ENCODE data around the gene SH3RF3.

The SH3RF3 gene

DNA sequence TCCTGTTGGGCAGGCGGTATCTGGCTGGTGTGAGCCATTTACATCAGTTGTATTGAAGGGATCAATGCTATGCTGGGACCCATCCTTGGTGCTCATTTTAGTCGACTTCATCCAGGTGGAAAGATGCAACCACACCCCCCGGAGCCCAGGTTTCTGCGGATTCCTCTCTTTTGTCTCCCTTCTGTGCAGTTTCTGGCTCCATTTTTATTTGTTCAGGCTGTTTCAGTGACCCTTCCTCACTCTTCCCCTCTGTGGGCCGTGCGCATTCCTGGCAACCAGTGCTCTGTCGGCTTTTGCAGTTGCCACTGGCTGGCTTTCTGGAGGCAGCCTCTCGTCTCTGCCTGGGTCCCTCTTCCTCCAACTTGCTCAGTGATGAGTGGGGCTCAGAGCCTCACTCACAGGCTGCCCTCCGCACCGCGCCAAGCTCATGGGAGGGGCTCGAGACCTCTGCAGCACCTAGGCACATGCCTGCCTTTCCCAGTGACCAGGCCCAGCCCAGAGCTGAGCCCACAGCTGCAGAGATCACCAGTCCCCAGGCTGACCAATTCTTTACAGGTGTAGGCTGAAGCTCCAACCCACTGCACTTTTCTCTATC is 12.1 kb downstream of the SH3RF3 start:
- DNase-seq, result no peak

DNA sequence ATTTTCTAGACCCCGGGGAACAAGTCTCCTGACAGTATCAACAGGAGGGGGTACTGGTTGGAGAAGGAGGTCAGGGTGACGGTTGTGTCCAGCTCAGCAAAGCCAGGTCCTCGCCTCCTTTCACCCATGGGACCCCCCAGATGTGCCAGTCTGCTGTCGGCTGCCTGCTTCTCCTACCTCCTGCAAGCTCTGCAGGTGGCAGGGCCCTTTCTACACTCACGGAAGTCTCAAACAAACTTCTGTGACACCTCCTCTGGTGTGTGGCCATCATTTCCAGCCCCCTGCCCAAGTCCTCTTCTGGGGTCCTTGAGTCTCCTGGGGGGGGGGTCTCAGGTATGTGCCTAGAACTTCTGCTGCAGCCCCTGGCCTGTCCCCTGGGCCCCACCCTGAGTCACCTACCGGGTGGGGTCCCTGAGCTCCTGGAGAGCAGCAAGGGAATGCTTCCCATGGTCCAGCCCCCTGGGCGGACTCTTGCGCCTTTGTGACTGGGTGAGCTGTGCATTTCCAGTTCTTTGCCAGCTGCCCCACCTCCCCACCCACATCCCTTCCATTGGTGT is 12.8 kb downstream of the SH3RF3 start:
- DNase-seq, result no peak

DNA sequence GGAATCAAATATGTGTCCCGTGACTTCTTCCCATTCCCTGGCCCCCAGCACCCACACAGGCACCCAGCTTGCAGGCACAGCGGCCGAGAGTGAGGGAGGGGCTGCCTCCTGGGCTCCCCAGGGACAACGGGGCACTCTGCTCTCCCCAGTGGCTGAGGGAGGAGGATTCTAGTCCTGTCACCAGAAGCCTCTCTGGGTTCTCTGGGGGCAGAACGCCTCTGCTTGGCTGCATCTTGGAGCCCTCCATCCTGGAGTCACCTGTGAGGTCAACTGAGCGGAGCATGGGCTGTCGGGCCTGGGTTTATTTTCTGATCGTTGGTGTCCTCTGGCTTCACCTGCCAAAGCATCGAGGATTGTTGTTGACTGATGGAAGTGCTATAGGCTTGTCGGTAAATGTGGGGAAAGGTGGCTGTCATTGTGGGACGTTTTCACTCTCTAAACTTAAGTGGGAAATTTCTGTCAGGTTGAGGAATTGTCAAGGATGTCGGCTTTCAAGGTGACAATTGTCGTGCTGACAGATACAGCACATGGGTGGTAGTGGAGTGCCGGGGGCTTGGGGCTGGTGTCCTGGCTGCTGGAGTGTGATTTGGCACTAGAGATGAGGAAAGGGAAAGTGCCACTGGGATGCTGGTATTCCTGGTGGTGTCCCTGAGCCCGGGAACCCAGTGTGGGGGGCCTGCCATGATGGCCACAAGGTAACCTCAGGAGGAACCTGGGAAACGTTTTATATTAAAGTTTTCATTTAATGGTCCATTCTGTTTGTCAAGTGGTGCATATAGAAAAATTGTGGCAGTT is 13.6 kb downstream of the SH3RF3 start:
- no peak for DNase-seq

DNA sequence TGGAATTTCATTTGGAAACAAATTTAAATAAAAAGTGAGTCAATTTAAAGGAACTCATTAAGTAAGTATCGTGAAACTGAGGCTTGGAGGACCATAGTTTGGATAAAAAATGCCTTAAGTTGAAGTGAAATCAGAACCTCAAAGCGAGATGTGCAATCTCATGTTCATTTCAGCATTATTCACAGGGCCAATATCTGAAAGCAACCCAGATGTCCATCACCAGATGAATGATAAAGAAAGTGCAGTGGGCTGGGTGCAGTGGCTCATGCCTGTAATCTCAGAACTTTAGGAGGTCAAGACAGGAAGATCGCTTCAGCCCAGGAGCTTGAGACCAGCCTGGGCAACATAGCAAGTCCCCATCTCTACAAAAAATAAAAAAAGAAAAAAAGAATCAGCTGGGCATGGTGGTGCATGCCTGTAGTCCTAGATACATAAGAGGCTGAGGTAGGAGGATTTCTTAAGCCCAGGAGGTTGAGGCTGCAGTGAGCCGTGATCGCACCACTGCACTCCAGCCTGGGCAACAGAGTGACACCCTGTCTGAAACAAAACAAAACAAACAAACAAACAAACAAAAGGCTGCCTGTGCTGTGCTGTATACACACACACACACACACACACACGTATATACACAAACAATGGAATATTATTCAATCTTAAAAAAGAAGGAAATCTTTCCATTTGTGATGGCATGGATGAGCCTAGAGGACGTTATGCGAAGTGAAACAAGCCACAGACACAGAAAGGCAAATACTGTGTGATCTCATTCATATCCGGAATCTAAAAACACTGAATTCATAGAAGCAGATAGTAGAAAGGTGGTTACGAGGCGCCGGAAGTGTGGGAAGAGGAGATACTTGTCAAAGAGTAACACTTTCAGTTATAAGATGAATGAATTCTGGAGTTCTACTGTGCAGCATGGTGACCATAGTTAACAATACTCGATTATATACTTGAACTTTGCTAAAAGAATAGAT is 14.5 kb downstream of the SH3RF3 start:
- DNase-seq, result no peak

DNA sequence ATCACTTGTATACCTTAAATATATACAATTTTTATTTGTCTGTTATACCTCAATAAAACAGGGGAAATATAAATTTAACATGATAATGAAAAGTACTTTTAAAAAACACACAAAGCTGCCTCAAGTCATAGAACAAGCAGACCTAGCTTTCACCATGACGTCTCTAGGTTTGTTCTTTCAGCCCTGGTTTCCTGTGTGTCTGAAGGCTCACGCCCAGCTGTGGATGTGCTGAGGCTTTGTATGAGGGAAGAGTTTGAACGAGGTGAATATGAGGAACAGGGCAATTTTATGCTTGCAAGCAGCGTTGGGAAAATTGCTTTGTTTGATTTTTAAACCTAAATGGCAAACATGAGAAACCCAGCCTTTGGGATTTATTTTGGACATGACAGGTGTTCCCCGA is 15.3 kb downstream of the SH3RF3 start:
- no peak for DNase-seq

DNA sequence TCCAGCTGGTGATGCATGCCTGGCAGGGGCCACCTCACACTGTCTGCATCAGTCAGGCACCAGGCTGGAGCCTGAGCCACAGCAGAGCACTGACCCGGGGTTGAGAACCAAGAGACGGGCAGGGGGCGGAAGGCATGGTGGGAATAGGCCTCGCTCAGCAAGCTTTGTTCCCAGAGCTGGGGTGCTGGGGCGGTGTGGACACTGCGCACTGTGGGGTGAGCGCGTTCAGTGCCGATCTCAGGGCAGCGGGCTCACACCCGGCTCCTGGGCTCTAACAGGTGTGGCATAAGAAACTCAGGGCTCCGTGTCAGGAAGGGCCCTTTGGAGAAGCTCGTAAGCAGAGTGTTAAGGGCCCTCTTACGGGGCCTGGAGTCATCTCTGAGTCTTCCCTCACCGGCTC is 15.7 kb downstream of the SH3RF3 start:
- DNase-seq, result no peak

DNA sequence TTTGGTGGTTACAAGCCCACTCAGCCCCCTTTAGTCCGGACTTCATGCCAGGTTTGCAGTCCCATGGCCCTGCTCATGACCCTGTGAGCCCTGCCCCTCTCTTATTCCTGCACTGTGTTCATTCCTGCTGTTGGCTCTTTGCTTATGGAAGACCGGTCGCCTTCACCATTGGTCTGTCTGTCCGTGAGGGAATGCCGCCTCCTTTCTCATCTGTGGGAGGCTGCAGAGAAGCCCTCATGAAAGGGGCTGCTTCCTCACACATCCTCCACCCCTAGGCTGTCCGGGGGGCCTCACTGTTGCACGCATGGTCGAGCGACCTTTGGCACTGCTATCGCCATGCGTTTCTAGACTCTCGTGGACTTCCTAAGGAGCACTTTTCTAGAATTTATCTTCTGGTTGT is 16.3 kb downstream of the SH3RF3 start:
- DNase-seq, result no peak

DNA sequence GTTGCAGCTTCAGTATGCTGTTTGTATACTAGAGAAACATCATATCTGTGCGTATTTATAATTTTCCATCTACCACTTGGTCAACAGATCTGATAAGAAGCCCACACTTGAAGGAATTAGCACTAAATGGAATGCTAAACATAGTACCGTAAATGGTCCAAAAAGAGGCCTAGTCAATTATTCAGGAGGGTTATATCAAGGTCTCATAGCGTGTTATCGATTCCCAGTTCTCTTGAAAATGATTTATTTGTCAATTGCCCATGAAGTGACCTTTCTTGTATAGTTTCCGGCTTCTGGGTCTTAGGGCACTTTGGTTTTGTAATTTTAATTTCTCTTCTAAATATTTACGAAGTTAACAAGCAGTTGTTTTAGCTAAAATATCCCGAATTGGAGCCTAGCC is 18.4 kb downstream of the SH3RF3 start:
- no peak for DNase-seq

DNA sequence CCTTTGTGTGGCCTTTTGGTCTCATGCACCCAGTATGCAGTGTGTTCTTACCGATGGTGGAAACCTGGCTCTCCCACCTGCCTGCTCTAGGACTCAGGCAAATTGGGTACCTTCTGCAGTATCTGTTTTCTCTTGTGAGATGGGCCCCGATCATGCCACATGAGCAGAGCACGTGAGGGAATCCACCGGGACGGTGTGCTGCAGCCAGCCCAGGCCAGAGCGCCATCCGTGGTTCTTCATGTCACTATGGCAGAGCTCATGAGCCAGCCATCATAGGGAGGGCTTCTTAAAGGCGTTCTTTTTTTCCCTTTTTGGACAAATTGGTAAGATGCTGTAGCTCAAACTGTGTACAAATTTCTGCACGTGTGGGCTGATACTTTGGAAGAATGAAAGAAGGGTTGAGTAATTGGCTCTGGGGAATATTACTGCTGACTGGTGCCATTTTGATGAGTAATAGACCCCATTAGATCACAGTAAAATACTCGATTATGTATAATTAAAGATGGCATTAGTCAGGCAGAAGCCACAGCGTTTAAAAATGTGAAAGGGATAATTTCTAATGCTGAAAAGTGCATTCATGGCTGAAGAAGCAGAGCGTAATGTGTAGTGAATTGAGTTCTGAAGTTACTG is 19.2 kb downstream of the SH3RF3 start:
- DNase-seq, result no peak

DNA sequence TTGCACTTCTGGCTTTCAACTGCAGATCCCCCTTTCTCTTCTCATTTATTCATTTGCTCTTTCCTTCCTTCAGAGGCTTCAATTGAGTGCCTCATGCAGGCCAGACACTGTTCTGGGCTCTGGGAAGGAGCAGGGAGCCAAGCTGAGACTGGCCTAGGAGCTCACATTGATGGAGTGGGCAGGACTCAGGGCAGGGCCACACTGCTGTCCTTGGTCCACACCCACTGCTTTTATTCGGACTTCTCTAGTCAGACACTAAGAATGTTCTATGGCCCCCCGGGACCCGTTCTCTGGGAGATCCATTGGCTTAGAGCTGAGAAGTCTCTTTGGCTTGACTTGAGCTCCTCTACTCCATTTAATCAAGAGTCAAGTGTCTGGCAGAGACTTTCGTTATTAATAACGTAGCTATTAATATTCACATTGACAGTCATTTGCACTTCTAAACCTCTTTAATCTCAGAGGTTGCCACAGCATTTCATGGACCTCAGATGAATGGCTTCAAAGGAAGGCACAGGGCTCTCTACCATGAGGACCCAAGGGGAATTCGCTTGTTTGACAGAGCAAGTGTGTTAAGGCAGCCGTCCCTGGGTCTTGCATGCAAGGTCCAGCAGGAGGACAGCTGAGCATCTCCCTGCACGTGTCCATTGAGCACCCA is 20.1 kb downstream of the SH3RF3 start:
- no peak for DNase-seq

DNA sequence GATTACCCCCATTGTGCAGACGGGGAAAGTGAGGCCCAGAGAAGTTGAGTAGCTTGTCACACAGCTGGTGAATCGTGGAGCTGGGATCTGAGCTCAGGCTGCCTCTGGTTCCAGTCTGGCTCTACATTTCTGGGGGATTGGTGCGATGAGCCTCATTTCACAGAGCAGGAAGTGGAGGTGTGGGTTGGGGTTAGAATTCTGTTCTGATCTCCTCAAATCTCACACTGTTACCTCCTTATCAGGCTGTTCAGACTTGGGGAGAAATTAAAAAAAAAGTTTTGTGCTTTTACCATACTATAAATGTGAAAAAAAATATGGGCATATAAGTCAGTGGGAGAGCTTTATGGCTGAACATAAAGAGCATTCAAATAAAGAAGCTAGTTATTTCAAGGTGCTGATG is 21.6 kb downstream of the SH3RF3 start:
- no peak for DNase-seq

DNA sequence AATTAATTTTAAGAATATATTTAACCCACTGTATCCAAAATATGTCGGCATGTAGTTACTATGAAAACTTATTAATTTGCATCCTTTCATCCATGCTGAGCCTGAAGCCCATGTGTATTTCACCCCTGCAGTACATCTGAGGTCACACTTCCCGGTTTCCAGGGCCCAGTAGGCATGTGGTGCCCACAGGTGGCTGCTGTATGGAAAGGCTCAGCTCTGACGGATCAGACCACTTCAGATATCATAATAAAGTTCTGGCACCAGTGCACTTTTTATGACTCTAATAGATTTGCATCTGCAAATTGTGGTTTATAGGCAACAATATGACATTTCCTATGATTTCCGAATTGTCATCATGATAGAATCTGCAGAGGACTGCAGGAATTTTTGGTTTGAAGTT is 22.5 kb downstream of the SH3RF3 start:
- no peak for DNase-seq

DNA sequence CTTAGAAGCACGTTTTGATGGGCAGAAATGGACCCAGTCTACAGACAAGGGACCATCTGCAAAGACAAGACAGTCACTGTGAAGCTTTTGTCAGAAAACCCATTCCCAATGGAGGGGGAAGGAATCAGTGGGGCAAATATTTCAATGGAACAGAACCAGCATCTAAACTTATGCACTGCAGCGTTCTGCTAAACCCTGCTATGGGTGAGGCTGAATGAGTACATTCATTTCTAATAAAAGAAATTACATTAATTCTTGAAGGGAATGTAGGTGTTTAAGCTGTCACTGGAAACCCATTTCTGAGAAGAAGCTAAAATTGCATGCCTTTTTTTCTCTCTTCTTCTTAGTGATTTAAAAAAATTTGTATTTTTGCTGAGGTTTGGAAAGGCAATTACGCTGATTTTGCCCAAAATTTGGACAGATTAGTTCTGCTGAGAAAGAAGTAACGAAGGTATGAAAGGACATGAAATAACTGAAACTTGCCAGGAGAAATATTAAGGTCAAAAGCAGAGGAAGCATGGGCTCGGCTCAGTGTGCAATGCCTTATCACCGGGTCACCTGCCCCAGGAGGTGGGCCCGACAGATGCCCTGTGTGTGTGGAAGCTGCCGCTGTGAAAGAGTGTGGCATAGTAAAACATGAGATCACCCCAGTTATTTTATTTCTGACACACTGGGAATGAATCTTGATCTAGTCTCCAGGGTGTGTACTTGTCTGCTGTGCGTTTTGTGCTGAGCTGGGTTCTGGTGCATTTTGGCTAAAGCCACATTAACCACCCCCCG is 24.2 kb downstream of the SH3RF3 start:
- no peak for DNase-seq

DNA sequence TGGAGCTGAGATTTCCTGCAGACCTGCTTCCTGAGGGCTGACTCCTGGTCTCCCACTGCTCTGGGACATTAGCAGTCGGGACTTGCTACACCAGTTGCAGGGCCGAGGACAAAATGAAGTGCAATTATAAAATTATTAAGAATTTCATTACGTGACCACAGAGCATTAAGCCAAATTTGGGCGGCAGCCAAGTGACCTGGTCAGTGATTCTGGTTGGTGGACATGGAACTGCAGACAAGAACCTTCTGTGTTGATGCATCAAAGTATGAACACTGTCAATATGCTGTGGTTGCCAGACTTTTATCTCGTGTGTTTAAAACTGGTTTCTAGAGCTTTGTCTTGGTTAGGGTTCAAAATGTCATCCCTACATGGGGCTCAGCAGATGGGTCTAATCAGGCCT is 24.8 kb downstream of the SH3RF3 start:
- DNase-seq, result no peak

DNA sequence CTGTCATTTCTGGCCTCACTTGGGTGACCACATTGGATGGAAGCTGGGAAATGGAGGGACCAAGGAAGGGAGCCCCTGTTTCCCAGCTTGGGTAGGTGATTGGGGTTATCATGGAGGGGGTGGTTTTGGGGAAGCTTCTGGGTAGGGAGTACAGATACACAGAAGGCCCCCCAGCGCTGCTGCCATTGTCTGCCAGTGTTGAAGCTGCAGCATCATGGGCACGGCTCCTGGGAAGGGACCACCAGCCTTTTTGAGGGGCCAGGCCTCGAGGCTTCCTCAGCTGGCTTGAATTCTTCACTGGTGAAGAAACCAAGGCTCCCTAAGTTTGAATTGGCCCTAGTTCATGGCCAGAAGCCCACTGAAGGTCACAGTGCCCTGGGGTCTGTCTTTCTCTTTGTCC is 25.2 kb downstream of the SH3RF3 start:
- no peak for DNase-seq

DNA sequence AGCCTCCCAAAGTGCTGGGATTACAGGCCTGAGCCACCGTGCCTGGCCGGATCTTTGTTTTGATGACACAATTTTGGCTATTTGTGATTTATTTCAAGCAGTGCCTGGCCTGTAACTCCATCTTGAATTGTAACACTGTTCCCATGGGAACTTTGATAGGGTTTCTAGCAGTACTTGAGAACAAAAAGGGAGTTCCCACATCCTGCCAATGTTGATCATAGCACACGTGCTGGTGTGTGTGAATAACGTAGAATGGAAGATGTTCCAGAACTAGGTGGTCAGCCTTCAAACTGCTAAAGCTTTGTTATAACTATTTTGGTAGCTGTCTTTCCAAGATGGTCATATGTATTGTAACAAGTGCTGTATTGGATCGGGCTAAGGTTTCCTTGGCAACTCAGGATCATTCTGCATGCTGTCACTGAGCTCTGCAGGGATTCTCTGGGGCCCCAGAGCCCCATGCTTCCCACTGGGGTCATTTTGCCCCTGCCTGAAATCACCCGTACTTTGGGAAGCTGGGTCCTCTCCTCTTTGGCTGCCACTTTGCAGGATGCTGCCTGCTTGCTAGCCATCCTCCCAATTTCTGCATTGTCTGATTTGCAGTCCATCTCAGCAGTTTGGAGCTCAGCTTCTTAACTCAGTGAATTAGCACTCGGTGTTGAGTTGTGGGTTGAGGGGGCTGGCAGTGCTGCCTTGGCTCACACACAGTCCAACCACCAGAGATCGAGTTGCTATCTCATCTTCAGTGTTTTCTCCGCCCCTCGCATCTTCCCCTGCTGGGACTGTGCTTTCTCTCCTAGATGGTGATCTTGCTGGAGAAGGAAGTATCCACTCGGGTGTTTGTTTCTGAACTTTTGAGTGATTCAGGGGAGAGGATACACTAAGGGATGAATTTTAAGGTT is 26.8 kb downstream of the SH3RF3 start:
- no peak for DNase-seq

DNA sequence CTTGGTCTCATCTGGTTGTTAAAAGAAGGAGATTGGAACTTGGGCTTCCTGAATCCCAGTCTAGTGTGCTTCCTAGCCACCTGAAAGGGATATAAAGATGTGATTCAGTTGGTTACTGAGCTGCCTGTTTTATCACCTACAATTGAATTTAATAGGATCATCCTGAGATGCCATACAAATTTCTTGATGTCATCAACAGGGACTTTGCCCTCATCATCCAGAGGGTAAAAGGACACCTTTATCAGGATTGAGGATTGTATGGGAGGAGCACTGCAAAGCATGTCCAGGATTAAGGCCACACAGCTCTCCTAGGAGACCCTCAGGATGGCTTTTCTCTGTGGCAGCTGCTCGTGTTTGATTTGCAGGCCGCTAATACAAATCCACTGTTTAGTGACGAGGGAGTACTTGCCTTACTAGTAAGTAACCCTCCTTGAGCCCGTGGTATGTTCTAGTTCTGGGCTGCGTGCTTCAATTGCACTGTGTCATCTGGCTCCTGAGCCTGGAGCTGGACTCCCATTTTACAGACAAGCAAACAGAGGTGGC is 28.6 kb downstream of the SH3RF3 start:
- DNase-seq, result no peak

DNA sequence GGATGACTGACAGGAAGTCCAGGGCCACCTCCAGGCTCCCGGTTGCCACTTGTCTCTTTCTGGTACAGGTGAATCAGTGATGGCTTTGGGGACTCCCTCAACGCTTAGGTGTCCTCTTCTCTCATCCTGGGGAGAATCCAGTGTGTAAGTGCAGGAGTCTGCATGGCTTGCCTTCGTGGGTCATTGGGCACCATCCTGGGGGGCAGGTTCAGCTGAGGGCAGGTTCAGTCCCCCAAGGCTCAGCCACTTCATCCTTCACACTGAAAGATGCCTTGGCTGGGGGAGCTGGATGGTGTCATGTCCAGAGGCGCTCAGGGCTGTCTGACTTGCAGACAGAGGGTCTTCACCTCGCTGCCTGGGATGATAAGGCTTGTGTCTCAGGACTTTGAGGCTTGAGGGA is 29.2 kb downstream of the SH3RF3 start:
- DNase-seq, result no peak

DNA sequence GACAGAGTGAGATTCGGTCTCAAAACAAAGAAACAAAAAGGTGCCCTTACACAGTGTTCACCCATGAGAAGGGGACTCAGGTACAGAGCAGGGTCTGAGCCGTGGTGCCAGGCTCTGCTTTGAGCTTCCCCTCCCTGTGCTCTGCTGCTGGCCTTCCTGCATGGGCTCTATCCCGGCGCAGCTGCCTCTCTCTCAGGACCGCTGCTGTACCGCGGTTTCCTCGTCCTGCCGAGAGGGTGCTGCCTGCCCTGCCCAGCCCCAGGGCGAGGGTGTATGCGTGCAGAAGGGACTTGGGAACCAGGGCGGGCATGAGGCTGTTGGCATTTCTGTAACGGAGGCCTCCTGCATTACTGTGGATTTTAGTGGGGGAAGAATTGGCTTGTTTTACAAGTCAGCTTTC is 30.1 kb downstream of the SH3RF3 start:
- no peak for DNase-seq

Measured in NCI-H2029 (cell line).